HEK293 (cell line): ENCODE results near the gene NOL9.

Experiments used
- CTCF ChIA-PET: fragments of 350-600 bp; formaldehyde crosslinking; extraction: SDS; loops from one replicate; lab custom pipeline; 2021; ENCODE audit warnings: antibody characterized with exemption; lab: Yijun Ruan, JAX
- POLR2A ChIA-PET: fragments of 300-600 bp; formaldehyde crosslinking; extraction: SDS; loops from one replicate; lab custom pipeline; 2020; ENCODE audit warnings: antibody characterized with exemption, inconsistent platforms; lab: Yijun Ruan, JAX
- H3K27ac ChIP-seq: fragments of 200-500 bp; sonication (Bioruptor generic); 2 replicates; pipeline ENCODE4 v1.5.1; 2014; ENCODE audit warnings: low read depth, low read length, control low read depth, inconsistent platforms; ENCODE audit errors: extremely low read depth
- H3K36me3 ChIP-seq, 2 experiments: fragments of 200-500 bp in 1 of 2; sonication (Bioruptor generic) in 1 of 2; 1 replicate in 1 of 2; 2 replicates in 1 of 2; pipeline ENCODE4 v1.5.1; 2014 to 2017; ENCODE audit warnings: inconsistent platforms in 2 of 2, low read length in 2 of 2; ENCODE audit not compliant: control insufficient read depth in 2 of 2, insufficient read depth in 1 of 2
- H3K4me1 ChIP-seq: fragments of 200-500 bp; sonication (Bioruptor generic); 2 replicates; pipeline ENCODE4 v1.5.1; 2014; ENCODE audit warnings: mild to moderate bottlenecking, low read length, inconsistent platforms; ENCODE audit not compliant: control insufficient read depth, insufficient read depth
- H3K4me3 ChIP-seq: 2 replicates; pipeline ENCODE4 v1.5.1; 2011; ENCODE audit warnings: low read depth, mild to moderate bottlenecking, control low read depth, low read length, moderate library complexity
- H3K9me3 ChIP-seq: fragments of 200-500 bp; sonication (Bioruptor generic); 2 replicates; pipeline ENCODE4 v1.5.1; 2014; ENCODE audit warnings: low read depth, low read length, inconsistent platforms; ENCODE audit not compliant: control insufficient read depth, insufficient read depth
- FEZF1 ChIP-seq: fragments of 450-650 bp; formaldehyde crosslinking; IDR thresholded peaks from 2 replicates; pipeline ENCODE4 v1.5.1; 2016; ENCODE audit warnings: missing biosample characterization, missing genetic modification characterization
- GFI1B ChIP-seq: fragments of 450-650 bp; formaldehyde crosslinking; IDR thresholded peaks from 2 replicates; pipeline ENCODE4 v1.5.1; 2016; ENCODE audit warnings: missing biosample characterization, missing genetic modification characterization
- KLF10 ChIP-seq: fragments of 450-650 bp; IDR thresholded peaks from 2 replicates; pipeline ENCODE4 v1.5.1; 2018; ENCODE audit warnings: missing biosample characterization, mild to moderate bottlenecking, missing genetic modification characterization
- SP7 ChIP-seq: fragments of 450-650 bp; formaldehyde crosslinking; IDR thresholded peaks from 2 replicates; pipeline ENCODE4 v1.5.1; 2016; ENCODE audit warnings: missing biosample characterization, missing genetic modification characterization
- ZNF19 ChIP-seq: fragments of 450-650 bp; formaldehyde crosslinking; IDR thresholded peaks from 2 replicates; pipeline ENCODE4; 2016; ENCODE audit warnings: missing biosample characterization, missing genetic modification characterization, low read depth
- ZNF354C ChIP-seq: fragments of 450-650 bp; formaldehyde crosslinking; IDR thresholded peaks from 2 replicates; pipeline ENCODE4 v1.5.1; 2016; ENCODE audit warnings: missing biosample characterization, missing genetic modification characterization, low read depth, borderline replicate concordance
- ZNF585B ChIP-seq: fragments of 450-650 bp; formaldehyde crosslinking; IDR thresholded peaks from 2 replicates; pipeline ENCODE4 v1.5.1; 2016; ENCODE audit warnings: missing biosample characterization, missing genetic modification characterization
- ZNF747 ChIP-seq: fragments of 450-650 bp; formaldehyde crosslinking; IDR thresholded peaks from 2 replicates; pipeline ENCODE4 v1.5.1; 2016; ENCODE audit warnings: missing biosample characterization, missing genetic modification characterization
- TF ChIP-seq, protein P1 (sequence below): fragments of 450-650 bp; formaldehyde crosslinking; IDR thresholded peaks from 2 replicates; pipeline ENCODE4 v1.5.1; 2016; ENCODE audit warnings: missing biosample characterization, missing genetic modification characterization, low read depth
- TF ChIP-seq, protein P2 (sequence below): fragments of 450-650 bp; IDR thresholded peaks from 2 replicates; pipeline ENCODE4 v1.5.1; 2018; ENCODE audit warnings: missing biosample characterization, missing genetic modification characterization
- TF ChIP-seq, protein P3 (sequence below): fragments of 450-650 bp; formaldehyde crosslinking; IDR thresholded peaks from 2 replicates; pipeline ENCODE4 v1.5.1; 2016; ENCODE audit warnings: missing biosample characterization, missing genetic modification characterization
- TF ChIP-seq, protein P4 (sequence below): fragments of 450-650 bp; formaldehyde crosslinking; IDR thresholded peaks from 2 replicates; pipeline ENCODE4 v1.5.1; 2016; ENCODE audit warnings: missing biosample characterization, missing genetic modification characterization

The NOL9 gene

DNA sequence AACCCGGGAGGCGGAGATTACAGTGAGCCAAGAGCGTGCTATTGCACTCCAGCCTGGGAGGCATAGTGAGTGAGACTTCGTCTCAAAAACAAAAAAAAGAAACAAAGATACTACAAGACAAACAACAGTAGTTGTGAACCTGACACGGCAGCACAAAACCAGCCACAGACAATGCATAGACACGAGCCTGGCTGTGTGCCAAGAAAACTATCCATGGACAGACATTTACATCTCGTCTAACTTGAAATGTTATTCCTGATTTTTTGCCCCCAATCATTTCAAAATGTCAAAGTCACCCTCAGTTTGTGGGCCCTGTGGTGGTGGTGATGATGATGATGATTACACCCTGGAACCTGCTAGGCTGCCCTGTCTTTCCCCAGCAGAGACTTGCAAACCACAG is 42.0 kb upstream of the NOL9 start:
- H3K4me3 ChIP-seq = no peak overlapping the region
- no peaks in the 10 kb centered on the region for H3K4me1 ChIP-seq
- H3K27ac ChIP-seq = no peak overlapping the region
- TF ChIP-seq ZNF19 (no peak), KLF10 (tag by site-specific recombination) (0 out of 2 replicates have a peak, but pooled peaks have one; percentile 27), GFI1B (tag by site-specific recombination) (no peak), ZNF747 (tag by site-specific recombination) (no peak), FEZF1 (tag by site-specific recombination) (no peak), ZNF585B (no peak)
- TF ChIP-seq, protein P1, sequence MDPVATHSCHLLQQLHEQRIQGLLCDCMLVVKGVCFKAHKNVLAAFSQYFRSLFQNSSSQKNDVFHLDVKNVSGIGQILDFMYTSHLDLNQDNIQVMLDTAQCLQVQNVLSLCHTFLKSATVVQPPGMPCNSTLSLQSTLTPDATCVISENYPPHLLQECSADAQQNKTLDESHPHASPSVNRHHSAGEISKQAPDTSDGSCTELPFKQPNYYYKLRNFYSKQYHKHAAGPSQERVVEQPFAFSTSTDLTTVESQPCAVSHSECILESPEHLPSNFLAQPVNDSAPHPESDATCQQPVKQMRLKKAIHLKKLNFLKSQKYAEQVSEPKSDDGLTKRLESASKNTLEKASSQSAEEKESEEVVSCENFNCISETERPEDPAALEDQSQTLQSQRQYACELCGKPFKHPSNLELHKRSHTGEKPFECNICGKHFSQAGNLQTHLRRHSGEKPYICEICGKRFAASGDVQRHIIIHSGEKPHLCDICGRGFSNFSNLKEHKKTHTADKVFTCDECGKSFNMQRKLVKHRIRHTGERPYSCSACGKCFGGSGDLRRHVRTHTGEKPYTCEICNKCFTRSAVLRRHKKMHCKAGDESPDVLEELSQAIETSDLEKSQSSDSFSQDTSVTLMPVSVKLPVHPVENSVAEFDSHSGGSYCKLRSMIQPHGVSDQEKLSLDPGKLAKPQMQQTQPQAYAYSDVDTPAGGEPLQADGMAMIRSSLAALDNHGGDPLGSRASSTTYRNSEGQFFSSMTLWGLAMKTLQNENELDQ (tag by site-specific recombination) = no peak
- TF ChIP-seq, protein P2, sequence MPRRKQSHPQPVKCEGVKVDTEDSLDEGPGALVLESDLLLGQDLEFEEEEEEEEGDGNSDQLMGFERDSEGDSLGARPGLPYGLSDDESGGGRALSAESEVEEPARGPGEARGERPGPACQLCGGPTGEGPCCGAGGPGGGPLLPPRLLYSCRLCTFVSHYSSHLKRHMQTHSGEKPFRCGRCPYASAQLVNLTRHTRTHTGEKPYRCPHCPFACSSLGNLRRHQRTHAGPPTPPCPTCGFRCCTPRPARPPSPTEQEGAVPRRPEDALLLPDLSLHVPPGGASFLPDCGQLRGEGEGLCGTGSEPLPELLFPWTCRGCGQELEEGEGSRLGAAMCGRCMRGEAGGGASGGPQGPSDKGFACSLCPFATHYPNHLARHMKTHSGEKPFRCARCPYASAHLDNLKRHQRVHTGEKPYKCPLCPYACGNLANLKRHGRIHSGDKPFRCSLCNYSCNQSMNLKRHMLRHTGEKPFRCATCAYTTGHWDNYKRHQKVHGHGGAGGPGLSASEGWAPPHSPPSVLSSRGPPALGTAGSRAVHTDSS (tag by site-specific recombination) = peak; percentile 58
- ChIA-PET POLR2A (interaction anchor here (1.3 kb wide), 1 partner anchor 17 kb away, joined by 3 read pairs; the partner anchor contains the start of gene ZBTB48), CTCF (no interaction called here)
- H3K36me3 ChIP-seq = peaks cover 3 to 89% of the 10 kb centered on the region in 2 experiments; a peak in 2 of 3 replicates
- H3K9me3 ChIP-seq = no peaks in the 10 kb centered on the region

DNA sequence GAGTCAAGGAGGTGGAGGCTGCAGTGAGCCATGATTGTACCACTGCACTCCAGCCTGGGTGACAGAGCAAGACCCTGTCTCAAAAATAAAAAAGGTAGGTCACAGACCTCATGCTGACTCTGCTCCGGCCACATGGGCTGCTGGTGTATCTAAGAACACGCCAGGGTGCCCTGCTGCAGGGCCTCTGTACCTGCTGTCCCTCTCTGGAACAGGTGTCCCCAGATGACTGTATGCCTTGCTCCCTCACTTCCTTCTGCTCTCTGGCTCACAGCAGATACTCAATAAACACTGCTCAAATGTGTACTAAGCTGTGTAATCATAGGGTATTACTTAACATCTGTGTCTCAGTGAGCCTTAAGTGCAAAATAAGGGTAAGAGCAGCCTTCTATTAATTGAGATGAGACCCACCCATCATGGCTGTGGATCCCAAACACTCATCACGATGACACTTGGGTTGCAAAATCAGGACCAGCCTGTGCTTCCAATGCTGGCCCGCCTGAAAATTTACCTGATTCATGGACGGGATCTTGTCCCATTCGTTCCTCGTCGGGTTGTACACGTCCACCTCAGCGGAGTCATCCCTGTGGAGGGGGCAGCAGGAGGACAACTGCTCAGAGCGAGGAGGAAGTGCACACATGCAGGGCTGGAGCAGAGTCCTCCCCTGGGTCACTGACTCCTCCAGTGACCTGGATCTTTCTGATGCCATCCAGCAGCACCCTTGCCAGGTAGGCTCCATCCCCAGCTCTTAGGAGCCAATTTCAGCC is 40.8 kb upstream of the NOL9 start:
- Histone ChIP-seq H3K4me3 (no peak overlapping the region), H3K36me3 (peaks cover 3 to 95% of the 10 kb centered on the region in 2 experiments; a peak in 2 of 3 replicates), H3K27ac (no peak overlapping the region), H3K4me1 (no peaks in the 10 kb centered on the region)
- ChIA-PET POLR2A (interaction anchor here (0.9 to 1.3 kb wide), 1 partner anchor 15 kb away, joined by 3 to 4 read pairs; the partner anchor contains the start of gene ZBTB48), CTCF (interaction anchor here (1.1 kb wide), 1 partner anchor 14 kb away, joined by 3 read pairs; no protein-coding TSS in a partner anchor)
- TF ChIP-seq, protein P3, sequence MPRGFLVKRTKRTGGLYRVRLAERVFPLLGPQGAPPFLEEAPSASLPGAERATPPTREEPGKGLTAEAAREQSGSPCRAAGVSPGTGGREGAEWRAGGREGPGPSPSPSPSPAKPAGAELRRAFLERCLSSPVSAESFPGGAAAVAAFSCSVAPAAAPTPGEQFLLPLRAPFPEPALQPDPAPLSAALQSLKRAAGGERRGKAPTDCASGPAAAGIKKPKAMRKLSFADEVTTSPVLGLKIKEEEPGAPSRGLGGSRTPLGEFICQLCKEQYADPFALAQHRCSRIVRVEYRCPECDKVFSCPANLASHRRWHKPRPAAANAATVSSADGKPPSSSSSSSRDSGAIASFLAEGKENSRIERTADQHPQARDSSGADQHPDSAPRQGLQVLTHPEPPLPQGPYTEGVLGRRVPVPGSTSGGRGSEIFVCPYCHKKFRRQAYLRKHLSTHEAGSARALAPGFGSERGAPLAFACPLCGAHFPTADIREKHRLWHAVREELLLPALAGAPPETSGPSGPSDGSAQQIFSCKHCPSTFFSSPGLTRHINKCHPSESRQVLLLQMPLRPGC = no peak
- TF ChIP-seq ZNF354C (tag by site-specific recombination) (no peak), SP7 (tag by site-specific recombination) (peak; percentile 53; the same call in 1 of the 2 replicates)
- TF ChIP-seq, protein P4, sequence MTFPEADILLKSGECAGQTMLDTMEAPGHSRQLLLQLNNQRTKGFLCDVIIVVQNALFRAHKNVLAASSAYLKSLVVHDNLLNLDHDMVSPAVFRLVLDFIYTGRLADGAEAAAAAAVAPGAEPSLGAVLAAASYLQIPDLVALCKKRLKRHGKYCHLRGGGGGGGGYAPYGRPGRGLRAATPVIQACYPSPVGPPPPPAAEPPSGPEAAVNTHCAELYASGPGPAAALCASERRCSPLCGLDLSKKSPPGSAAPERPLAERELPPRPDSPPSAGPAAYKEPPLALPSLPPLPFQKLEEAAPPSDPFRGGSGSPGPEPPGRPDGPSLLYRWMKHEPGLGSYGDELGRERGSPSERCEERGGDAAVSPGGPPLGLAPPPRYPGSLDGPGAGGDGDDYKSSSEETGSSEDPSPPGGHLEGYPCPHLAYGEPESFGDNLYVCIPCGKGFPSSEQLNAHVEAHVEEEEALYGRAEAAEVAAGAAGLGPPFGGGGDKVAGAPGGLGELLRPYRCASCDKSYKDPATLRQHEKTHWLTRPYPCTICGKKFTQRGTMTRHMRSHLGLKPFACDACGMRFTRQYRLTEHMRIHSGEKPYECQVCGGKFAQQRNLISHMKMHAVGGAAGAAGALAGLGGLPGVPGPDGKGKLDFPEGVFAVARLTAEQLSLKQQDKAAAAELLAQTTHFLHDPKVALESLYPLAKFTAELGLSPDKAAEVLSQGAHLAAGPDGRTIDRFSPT (tag by site-specific recombination) = no peak
- TF ChIP-seq, all 188 proteins: peak for 1
- no peaks in the 10 kb centered on the region for H3K9me3 ChIP-seq
